ENCODE measurements around the gene NFIA.

NFIA gene

DNA sequence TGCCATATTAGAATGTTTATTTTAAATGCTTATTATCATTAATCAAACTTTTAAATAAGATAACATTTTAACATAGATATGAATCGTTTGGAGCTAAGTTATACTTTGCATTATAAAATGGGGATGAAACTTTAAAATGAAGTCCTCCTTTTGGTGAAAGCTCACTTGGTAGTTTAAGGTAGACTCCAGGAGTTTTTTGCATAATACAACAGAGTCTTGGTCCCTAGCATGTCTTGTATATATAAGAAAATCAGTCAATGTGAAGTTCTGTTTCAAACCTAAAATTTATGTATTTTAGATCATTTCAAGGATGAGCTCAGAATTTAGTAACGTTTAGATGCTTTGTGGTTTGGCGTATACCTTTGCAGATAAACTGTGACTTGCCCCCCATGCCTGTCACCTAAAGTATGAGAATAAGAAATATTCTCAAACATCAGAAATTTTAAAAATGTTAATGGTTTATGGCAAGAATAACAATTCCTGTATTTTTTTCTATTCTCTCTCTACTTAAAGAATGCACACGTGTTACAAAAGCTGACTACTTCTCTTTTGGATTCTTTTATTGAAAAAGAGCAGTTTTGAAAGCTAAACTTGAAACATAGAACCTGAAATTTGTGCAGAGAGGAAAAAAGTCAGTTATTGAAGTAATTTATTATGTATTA, 3.8 kb downstream of the NFIA start:
- TF ChIP-seq EP300 (IDR thresholded peaks at IDR 0.05; ENCODE audit: borderline replicate concordance), result no peak
- TF ChIP-seq CREB1 (IDR thresholded peaks at IDR 0.05; ENCODE audit: low read depth), result no peak
- no peak for TF ChIP-seq ZBTB7A (IDR thresholded peaks at IDR 0.05; ENCODE audit: low read depth)
- TF ChIP-seq CEBPB (IDR thresholded peaks at IDR 0.05), result no peak
- TF ChIP-seq, protein P1, sequence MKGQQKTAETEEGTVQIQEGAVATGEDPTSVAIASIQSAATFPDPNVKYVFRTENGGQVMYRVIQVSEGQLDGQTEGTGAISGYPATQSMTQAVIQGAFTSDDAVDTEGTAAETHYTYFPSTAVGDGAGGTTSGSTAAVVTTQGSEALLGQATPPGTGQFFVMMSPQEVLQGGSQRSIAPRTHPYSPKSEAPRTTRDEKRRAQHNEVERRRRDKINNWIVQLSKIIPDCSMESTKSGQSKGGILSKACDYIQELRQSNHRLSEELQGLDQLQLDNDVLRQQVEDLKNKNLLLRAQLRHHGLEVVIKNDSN (IDR thresholded peaks at IDR 0.05), result no peak
- no peak for TF ChIP-seq RAD21 (IDR thresholded peaks at IDR 0.05; ENCODE audit: low read depth)
- TF ChIP-seq EGR1 (IDR thresholded peaks at IDR 0.05), result no peak
- TF ChIP-seq, protein P2, sequence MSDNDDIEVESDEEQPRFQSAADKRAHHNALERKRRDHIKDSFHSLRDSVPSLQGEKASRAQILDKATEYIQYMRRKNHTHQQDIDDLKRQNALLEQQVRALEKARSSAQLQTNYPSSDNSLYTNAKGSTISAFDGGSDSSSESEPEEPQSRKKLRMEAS (IDR thresholded peaks at IDR 0.05), result no peak
- TF ChIP-seq, protein P3, sequence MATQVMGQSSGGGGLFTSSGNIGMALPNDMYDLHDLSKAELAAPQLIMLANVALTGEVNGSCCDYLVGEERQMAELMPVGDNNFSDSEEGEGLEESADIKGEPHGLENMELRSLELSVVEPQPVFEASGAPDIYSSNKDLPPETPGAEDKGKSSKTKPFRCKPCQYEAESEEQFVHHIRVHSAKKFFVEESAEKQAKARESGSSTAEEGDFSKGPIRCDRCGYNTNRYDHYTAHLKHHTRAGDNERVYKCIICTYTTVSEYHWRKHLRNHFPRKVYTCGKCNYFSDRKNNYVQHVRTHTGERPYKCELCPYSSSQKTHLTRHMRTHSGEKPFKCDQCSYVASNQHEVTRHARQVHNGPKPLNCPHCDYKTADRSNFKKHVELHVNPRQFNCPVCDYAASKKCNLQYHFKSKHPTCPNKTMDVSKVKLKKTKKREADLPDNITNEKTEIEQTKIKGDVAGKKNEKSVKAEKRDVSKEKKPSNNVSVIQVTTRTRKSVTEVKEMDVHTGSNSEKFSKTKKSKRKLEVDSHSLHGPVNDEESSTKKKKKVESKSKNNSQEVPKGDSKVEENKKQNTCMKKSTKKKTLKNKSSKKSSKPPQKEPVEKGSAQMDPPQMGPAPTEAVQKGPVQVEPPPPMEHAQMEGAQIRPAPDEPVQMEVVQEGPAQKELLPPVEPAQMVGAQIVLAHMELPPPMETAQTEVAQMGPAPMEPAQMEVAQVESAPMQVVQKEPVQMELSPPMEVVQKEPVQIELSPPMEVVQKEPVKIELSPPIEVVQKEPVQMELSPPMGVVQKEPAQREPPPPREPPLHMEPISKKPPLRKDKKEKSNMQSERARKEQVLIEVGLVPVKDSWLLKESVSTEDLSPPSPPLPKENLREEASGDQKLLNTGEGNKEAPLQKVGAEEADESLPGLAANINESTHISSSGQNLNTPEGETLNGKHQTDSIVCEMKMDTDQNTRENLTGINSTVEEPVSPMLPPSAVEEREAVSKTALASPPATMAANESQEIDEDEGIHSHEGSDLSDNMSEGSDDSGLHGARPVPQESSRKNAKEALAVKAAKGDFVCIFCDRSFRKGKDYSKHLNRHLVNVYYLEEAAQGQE (IDR thresholded peaks at IDR 0.05; ENCODE audit: low read depth), result no peak
- TF ChIP-seq TEAD4 (IDR thresholded peaks at IDR 0.05), result no peak
- TF ChIP-seq TCF12 (IDR thresholded peaks at IDR 0.05; ENCODE audit: low read depth), result no peak
- TF ChIP-seq FOXM1 (IDR thresholded peaks at IDR 0.05; ENCODE audit: borderline replicate concordance, low read depth), result no peak
- TF ChIP-seq TAF1 (IDR thresholded peaks at IDR 0.05; ENCODE audit: low read depth), result no peak

DNA sequence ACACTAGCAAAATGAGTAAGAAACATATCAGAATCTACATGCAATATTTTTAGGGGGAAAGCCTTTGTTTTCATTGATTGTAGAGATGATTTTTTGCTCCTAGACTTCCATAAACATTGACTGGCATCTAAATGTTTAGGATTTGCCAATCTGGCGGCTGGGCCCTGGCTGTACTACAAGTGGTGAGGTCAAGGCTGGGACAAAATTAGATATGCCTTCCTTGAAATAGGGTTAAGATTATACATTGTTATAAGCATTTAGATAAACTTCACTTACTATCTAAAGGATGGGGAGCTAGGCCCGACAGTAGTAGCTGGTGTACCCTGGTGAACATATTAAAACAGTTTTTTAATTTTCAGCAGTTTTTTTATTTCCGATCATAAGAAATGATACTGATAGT, 5.2 kb downstream of the NFIA start:
- TF ChIP-seq FOXM1 (IDR thresholded peaks at IDR 0.05; ENCODE audit: borderline replicate concordance, low read depth) (no peak), RAD21 (IDR thresholded peaks at IDR 0.05; ENCODE audit: low read depth) (no peak), EP300 (IDR thresholded peaks at IDR 0.05; ENCODE audit: borderline replicate concordance) (no peak), TAF1 (IDR thresholded peaks at IDR 0.05; ENCODE audit: low read depth) (no peak), EGR1 (IDR thresholded peaks at IDR 0.05) (no peak), YY1 (IDR thresholded peaks at IDR 0.05; ENCODE audit: low read depth) (no peak), NFIC (IDR thresholded peaks at IDR 0.05) (no peak), ZBTB7A (IDR thresholded peaks at IDR 0.05; ENCODE audit: low read depth) (no peak), CEBPB (IDR thresholded peaks at IDR 0.05) (no peak), TEAD4 (IDR thresholded peaks at IDR 0.05) (no peak)
- TF ChIP-seq, protein P1 (IDR thresholded peaks at IDR 0.05), result no peak
- TF ChIP-seq, protein P2 (IDR thresholded peaks at IDR 0.05), result no peak
- TF ChIP-seq, protein P3 (IDR thresholded peaks at IDR 0.05; ENCODE audit: low read depth), result no peak

DNA sequence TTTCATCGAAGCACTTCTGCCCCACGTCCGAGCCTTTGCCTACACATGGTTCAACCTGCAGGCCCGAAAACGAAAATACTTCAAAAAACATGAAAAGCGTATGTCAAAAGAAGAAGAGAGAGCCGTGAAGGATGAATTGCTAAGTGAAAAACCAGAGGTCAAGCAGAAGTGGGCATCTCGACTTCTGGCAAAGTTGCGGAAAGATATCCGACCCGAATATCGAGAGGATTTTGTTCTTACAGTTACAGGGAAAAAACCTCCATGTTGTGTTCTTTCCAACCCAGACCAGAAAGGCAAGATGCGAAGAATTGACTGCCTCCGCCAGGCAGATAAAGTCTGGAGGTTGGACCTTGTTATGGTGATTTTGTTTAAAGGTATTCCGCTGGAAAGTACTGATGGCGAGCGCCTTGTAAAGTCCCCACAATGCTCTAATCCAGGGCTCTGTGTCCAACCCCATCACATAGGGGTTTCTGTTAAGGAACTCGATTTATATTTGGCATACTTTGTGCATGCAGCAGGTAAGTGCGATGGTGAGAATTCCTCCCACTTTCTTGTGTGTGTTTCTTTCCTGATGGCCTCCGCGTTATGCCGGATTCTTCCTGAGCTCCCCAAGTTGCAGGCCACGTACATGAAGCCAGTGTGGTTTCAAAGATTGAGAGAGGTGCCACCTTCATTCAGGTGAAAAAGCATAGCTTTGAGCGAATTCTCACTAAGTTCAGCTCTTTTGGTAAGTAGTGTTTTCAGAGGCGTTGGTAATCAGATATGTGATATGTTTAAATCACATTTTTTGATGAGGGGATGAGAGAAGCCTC, 6.0 kb downstream of the NFIA start:
- TF ChIP-seq, protein P2 (IDR thresholded peaks at IDR 0.05), result no peak
- TF ChIP-seq YY1 (IDR thresholded peaks at IDR 0.05; ENCODE audit: low read depth) (no peak), EGR1 (IDR thresholded peaks at IDR 0.05) (no peak)

DNA sequence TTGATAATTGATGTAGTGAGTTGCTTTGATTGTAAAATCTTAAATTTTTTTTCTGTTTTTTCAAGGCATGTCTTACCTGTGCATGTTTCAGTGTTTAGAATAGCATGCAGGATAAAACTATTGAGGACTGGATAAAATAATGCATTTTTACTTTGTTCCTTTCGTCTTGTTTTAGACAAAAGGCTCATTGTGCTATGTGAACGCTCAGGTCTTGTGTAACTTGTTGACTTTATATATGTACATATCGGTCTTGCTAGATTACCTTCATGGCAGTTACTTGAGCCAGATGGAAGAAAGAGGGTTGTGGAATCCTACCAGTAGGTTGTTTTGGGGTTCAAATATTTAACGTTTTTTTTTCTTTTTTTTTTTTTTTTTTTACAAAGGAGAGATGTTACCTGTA, 7.0 kb downstream of the NFIA start:
- TF ChIP-seq FOXM1 (IDR thresholded peaks at IDR 0.05; ENCODE audit: borderline replicate concordance, low read depth) (no peak), CEBPB (IDR thresholded peaks at IDR 0.05) (no peak), EGR1 (IDR thresholded peaks at IDR 0.05) (no peak), RAD21 (IDR thresholded peaks at IDR 0.05; ENCODE audit: low read depth) (no peak), ZBTB7A (IDR thresholded peaks at IDR 0.05; ENCODE audit: low read depth) (no peak), TAF1 (IDR thresholded peaks at IDR 0.05; ENCODE audit: low read depth) (no peak), CREB1 (IDR thresholded peaks at IDR 0.05; ENCODE audit: low read depth) (no peak), NFIC (IDR thresholded peaks at IDR 0.05) (no peak), YY1 (IDR thresholded peaks at IDR 0.05; ENCODE audit: low read depth) (no peak), TCF12 (IDR thresholded peaks at IDR 0.05; ENCODE audit: low read depth) (no peak), EP300 (IDR thresholded peaks at IDR 0.05; ENCODE audit: borderline replicate concordance) (no peak), TEAD4 (IDR thresholded peaks at IDR 0.05) (no peak)
- TF ChIP-seq, protein P2 (IDR thresholded peaks at IDR 0.05), result no peak
- TF ChIP-seq, protein P1 (IDR thresholded peaks at IDR 0.05), result no peak
- TF ChIP-seq, protein P3 (IDR thresholded peaks at IDR 0.05; ENCODE audit: low read depth), result no peak

Measured in Ishikawa (cell line).